HG03565 (cell line): ENCODE data around the gene KCNC1.

Experiments
- ATAC-seq: cut with Tn5 transposase; IDR thresholded peaks from one replicate; pipeline ENCODE4 v1.9.1; 2021; ENCODE audit warnings: mild to moderate bottlenecking, moderate library complexity; ENCODE audit not compliant: unreplicated experiment

The KCNC1 gene

DNA sequence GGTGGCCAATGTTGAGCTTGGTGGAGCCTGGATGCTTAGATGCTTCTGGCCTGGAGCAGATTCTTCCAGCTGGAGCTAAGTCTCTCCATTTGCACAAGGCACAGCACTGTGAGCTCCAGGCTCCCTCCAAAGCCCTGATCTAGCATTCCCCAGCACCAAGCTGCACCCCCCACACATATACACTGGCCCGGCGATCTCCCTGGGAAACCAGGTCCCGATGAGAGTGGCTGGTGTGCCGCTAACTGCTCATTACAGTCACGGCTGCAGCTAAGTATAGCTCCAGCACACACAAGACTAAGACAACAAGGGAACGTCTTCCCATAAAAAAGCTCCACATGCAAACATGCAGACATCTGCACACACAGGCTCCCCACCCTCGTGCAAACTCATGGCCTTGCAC is 17.6 kb downstream of the KCNC1 start:
- ATAC-seq, result no peak

DNA sequence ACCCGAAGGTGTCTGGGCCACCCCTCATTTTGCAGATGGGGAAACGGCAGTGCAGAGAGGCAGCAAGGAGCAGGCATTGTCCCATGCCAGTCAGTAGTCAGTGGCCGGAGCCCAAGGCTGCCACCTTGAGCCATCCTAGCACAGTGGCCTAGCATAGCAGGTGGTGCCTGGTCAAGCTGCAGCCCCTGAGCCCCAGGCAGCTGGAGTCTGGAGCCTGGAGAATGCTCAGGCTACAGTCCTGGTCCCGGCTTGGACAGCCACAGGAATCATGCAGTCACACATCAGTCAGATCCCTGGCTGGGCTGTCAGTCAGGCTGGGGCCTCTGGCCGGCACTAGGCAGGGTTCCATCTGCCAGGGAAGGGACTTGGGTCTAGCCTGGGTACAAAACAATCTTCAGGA is 18.6 kb downstream of the KCNC1 start:
- no peak for ATAC-seq

DNA sequence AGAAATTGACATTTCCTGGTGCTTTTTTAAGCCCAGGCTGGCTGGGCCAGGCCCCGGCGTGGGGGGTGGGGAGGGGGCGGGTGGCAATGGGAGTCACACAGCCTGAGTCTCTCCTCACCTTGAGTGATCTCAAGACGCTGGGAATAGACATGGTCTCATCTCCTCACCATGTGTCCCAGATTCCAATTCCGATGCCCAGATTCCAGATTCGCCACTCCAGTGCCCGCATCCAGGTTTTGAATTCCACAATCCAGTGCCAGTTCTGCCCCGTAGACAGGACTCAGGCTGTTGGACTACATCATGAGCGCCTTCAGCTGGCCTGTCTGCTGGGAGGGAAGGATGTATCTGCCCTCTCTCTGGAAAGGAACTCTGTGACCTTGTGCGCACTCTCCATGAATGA is 19.1 kb downstream of the KCNC1 start:
- no peak for ATAC-seq

DNA sequence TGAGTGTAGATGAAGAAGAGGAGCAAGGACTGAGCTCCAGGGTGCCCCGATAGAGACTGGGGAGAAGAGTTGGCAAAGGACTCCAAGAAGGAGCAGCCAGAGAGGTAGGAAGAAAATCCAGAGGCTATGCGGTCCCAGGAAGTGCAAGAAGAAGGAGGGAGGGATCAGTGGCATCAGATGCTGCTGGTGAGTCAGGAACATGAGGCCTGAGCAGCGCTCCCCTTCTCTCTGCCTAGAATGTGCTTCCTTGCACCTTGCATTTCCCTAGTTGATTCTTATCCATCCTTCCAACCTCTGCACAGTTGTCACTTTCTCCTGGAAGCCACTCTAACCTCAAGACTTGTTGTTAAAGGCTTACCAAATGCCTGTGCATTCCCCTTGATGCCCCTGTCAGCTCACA is 21.3 kb downstream of the KCNC1 start:
- ATAC-seq, result no peak

DNA sequence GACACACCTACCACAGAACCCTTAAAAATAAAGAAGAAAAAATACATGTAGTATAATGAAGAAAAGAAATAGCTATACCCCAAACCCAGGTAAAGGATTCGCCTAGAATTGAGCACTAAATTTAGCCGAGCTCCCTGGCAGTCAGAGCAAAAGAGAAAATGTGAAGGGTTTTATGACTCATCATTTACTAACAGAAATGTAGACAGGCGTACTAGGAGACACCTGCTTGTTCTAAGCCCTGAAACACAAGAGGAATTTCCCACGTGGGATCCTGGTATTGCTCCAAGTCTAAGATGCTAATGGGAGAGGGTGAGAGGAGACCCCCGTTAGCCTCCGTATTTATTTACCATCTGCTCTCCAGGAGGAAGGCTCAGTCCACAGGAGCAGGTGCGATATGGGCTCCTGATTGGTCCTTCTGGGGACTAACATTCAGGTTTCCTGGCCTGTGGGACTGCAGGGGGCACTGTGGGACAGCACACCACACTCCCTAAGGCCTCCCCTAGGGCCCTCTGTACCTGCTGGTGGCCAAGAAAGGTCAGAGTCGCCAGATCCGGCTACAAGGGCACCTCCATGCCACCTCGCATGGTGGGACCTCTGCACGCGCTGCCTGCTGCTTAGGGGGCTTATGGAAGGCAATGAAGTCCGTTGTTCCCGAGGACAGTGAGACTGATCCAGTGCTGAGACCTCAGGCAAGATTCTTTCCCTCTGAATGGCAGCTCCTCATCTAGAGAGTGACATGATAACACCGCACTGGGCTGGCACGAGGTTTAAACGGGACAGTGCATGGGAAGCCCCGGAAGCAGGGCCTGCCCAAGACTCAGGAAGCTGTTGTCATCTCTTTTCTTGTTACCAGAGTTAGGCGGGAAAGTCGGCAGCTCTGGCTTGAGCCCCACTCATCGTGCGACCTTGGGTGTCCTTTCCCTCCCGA is 25.8 kb downstream of the KCNC1 start:
- peak; percentile 63 for ATAC-seq

DNA sequence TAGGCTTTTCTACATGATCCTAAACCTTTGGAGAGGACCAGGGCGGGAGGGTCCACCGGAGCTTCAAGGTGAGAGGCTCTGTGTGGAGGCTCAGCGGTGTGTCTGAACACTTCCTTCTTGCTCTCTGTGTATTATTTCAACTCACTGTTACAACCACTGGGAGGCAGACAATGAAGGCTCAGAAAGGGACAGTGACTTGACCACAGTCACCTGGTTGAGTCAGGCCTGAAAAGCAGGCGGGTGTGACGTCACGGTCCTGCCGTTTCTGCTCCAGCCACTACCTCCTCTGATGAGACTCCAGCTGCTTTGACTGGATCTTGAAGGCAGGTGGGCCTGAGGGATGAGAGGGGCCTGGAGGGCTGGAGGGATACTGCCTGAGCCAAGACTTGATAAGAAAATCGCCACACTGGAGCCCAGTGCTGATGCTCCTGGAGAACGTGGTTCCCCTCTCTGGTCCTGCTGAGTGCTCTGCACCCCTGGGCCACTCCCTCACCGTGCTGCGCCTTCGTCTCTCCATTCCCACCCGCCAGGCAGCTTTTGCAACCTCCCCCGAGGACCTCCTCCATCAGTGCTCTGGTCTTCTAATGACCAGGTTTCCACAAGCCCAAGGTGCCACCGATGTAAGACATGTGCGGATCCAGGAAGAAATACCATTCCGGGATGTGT is 27.9 kb downstream of the KCNC1 start:
- ATAC-seq, result peak; percentile 37

DNA sequence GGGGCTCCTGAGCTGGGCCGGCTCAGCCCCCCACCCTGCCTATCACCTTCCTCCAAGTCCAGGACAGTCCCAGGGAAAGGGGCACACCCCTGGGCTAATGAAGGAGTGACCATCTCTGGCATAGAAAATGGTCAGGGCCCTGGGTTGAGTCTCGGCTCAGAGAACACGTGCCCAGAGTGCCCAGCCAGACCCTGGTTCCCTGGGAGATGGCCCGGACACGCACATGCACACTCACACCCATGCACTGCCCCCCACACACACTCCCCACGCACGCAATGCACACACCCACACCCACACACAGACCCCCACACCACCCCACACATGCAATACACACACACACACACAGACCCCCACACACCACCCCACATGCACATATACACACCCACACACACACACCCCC is 28.7 kb downstream of the KCNC1 start:
- ATAC-seq, result no peak

DNA sequence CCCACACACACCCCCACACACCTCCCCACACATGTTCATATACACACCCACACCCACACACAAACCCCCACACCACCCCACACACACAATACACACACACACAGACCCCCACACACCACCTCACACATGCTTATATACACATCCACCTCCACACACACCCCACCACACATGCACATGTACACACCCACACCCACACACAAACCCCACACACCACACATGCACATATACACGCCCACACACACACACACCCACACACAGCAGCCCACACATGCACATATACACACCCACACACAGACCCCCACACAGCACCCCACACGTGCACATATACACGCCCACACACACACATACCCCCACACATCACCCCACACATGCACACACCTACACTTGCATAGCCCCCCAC is 29.1 kb downstream of the KCNC1 start:
- no peak for ATAC-seq

DNA sequence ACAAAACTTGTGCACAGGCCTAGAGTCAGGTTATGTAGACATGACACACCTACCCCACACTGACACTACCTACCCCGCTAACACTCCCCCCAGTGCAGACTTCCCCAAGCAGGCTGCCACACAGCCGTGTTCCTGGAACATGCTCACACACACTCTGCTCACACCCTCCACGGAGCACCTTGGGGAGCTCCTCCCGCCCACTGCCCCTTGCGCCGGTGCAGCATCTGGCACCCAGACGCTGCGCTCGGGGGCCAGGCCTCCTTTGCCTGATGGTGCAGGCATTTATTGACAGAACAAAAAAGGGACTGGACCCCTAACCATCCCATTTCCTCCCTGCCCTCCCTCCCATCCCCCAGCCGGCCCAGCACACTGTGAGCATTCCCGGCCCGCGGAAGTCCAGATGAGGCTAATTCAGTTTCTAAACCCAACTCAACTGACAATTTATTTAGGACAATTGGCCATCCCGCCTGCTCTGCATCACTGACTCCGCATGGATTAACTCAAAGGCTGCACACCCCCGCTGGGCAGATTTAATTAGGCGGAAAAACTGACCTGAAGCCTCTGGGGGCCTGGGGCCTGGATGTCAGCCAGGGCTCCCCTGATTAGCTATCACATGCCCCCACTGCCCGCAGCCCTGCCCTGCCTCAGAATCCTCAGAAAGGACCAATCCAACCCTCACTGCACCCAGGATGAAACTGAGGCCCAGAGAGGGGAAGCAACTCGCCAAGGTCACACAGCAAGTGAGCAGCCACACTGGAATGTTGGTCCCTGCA is 30.1 kb downstream of the KCNC1 start:
- no peak for ATAC-seq

DNA sequence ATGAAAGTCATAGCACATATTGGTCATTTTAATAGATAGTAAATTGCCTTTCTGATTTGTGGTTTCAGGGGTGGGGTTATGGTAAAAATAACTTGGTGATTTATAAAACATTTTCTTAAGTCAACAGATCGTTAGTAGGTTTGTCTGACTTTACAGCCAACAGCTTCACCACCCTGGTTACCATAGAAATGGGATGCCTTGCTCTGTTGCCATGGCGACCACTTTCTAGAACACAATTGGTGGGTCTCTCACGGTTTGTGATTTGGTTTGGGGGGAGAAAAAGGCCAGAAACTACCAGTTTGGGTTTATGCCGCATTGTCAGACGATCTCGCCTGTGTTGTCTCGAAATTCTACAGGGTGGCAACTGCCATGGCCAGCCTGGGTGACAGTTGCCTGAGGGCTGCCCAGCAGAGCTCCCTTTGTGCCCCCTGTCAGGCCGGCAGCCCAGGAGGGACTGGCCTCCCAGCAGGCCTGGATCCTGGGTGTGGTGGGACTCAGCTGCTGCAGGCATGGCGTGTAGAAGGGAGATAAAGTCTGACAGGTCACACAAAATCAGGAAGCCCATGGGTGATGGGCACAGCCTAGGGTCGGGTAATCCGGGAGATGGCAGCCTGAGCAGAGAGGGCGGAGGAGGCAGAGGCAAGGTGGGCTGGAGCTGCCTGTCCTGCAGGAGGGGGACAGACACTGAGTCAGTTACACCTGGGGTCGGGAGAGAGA is 30.9 kb downstream of the KCNC1 start:
- ATAC-seq, result no peak

DNA sequence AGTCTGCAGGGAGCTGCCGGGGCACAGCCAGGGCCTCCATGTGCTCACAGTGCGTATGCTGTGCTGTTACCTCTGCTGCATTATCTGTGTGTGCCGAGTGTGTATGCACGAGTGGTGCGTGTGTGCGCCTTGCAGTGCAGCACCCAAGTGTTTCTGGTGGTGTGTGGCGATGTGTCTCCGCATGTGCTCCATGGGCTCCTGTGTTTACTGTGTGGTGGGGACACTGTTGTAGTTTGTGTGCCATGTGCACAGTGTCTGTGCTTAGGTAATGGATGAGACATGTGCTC is 31.4 kb downstream of the KCNC1 start:
- no peak for ATAC-seq

DNA sequence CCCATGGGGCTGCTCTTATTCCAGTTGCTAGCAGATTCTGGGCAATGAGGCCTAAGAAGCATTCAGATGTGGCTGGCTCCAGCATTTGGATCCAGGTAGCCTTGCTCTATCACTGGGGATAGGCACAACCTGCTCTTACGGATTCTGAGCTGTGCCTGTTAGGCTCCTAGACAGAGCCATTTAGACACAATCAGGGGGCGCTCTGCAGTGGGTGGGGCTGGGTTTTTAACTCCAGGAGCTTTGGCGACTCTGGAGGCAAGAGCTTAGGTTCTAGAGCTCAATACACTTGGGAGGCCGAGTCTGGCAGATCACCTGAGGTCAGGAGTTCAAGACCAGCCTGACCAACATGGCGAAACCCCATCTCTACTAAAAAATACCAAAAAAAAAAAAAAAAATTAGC is 32.0 kb downstream of the KCNC1 start:
- no peak for ATAC-seq

DNA sequence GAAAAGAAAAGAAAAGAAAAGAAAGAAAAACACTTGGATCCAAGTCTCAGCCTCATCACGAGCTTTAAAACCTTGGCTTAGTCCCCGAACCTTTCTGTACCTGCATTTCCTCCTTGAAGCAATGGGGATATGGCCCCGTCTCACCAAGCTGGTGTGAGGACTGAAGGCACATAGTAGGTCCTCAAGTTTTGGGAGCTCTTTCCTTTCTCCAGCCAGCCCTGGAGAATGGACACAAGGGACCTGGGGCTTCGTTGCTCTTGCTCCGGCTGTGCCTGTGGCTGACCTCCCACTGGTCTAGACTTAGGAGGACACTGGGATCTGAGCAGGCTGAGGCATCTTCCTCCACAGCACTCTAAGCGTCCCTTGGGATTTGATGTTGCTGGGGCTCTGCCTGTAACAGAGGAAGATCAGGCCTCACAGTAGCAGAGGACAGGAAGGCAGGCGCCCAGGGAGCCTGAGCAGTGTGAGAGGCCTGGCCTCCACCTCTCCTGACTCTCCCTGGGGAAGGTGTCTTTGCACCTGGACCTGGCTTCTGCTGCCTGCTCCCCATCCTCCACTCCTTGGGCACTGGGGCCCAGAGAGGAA is 32.8 kb downstream of the KCNC1 start:
- no peak for ATAC-seq

DNA sequence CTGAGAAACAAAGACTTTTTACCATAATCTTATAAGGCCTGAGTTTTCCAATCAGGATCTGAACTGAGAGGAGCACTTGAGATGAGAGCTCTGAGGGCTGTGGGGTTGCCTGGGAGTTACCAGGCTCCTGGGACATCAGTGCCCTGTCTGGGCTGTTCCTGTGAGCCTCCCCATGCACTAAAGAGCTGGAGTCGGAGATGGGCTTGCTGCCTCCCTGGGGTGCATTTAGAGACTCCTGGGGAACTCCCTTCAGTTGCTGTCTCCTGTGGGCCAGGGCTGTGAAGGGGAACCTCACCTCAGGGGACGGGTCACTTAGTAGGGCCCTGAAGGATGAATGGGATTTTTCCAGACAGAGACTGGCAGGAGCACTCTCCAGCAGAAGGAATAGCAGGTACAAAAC is 33.3 kb downstream of the KCNC1 start:
- no peak for ATAC-seq

DNA sequence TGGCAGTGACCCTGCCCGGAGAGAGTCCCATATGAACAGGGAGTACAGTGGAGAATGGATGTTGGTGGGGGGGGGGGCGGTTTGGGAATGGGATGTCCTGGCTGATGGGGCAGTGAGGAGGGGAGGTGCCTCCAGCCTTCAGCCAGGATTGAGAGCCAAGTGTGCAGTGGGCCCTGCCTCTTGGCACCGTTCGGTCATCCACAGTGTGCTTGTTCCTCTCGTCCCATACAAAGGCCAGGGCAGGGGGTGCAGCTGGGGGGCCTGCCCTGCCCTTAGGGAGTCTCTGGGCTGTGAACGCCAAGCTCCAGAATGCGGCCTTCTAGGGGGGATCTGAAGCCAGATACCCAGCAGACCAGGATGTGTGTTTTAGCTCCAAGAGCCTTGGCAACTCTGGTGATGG is 34.0 kb downstream of the KCNC1 start:
- no peak for ATAC-seq

DNA sequence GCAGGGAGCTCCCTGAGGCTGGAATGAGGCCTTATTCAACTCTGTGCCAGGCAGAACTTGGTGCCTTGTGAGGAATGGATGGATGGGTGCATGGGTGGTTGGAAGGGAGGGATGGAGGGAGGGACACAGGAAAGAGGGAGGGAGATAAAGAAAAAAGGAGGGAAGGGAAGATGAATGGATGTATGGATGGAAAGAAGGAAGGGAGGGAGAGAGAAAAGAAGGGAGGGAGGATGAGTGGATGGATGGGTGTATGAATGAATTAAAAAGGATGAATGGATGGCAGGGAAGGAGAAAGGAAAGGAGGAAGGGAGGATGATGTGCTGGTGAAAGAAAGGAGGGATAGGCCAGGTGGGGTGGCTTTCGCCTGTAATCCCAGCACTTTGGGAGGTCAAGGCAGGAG is 34.6 kb downstream of the KCNC1 start:
- ATAC-seq, result no peak

DNA sequence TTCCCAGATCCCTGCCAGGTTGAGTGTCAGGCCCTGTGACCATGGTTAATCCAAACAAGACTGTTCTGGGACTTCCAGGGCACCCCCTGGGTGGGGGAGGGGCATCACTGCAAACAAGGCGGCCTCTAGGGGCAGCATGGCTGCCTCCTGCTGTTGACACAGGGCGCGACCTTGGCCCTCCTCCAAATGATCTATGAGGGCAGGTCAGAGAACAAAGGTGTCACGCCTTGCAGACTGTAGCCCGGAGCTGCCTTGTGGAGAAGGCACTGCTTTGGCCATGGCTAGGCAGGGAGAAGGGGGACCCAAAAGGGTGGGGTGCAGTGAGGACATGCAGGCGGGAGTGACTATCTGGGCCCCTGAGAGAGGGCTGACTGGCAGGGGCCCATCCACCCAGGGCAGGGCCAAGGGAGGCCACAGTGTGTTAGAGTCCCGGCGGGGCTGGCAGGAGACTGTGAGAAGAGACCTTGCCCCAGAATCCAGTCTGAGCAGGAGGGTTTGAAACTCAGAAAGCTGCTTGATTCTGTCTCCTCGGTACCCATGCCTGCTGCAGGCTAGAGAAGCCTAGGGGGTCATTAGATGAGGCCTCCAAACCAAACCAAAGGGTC is 35.6 kb downstream of the KCNC1 start:
- ATAC-seq, result no peak

DNA sequence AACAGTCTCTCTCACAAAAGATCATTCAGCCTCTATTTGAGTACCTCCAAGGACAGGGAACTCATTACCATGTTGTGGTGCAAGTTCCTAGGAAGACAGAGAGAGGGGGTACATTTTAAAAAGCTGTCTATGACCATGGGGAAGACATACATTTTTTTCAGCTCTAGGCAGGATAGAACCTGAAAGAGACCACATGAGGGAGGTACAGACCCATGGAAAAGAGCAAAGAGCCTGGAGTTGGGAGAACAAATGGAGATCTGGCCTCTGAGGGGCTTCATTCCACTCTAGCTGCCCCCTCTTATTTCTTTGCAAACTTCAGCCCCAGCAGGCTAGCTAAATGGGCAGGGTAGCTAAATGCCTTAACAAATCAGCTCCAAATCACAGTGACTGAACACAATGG is 36.3 kb downstream of the KCNC1 start:
- no peak for ATAC-seq

DNA sequence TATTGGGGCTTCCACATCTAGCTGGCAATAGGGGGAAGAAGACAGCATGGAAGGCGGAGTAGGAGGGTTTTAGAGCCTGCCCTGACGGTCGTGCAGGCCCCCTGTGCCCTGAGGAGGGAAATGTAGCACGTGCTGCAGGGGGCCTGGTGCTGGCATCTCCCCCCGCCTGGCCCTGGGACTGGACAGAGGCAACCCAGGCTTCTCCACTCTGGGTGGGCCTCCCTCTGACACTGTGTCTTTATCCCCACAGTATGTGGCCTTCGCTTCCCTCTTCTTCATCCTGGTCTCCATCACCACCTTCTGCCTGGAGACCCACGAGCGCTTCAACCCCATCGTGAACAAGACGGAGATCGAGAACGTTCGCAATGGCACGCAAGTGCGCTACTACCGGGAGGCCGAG is 36.8 kb downstream of the KCNC1 start:
- ATAC-seq, result no peak

DNA sequence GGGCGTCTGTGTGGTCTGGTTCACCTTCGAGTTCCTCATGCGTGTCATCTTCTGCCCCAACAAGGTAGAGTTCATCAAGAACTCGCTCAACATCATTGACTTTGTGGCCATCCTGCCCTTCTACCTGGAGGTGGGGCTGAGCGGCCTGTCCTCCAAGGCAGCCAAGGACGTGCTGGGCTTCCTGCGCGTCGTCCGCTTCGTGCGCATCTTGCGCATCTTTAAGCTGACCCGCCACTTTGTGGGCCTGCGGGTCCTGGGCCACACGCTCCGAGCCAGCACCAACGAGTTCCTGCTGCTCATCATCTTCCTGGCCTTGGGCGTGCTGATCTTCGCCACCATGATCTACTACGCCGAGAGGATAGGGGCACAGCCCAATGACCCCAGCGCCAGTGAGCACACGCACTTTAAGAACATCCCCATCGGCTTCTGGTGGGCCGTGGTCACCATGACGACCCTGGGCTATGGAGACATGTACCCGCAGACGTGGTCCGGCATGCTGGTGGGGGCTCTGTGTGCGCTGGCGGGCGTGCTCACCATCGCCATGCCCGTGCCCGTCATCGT is 37.3 kb downstream of the KCNC1 start:
- no peak for ATAC-seq
